WERI-Rb-1 (cell line): ENCODE measurements around the gene MAPK8IP1.
A peak's percentile ranks its signal among the peaks of the same experiment; 100 is the strongest.

Experiments used
- DNase-seq: peaks from one replicate; pipeline ENCODE4 v3.0.0-alpha.2; 2020
- H3K27ac ChIP-seq: fragments of 250-450 bp; sonication (Bioruptor Pico); 2 replicates; pipeline ENCODE4 v1.5.1; 2020; ENCODE audit warnings: mild to moderate bottlenecking, moderate library complexity
- H3K27me3 ChIP-seq: fragments of 250-450 bp; sonication (Bioruptor Pico); 2 replicates; pipeline ENCODE4 v1.5.1; 2021; ENCODE audit warnings: mild to moderate bottlenecking, low read depth, moderate library complexity; ENCODE audit not compliant: insufficient read depth, severe bottlenecking
- H3K36me3 ChIP-seq: fragments of 250-450 bp; sonication (Bioruptor Pico); 2 replicates; pipeline ENCODE4 v1.5.1; 2020; ENCODE audit warnings: mild to moderate bottlenecking, moderate library complexity
- H3K4me3 ChIP-seq: 2 replicates; pipeline ENCODE4 v1.5.1; 2011; ENCODE audit warnings: low read depth, mild to moderate bottlenecking, control low read depth, low read length
- H3K9me3 ChIP-seq: fragments of 250-450 bp; sonication (Bioruptor Pico); 2 replicates; pipeline ENCODE4 v1.5.1; 2021; ENCODE audit warnings: mild to moderate bottlenecking, moderate library complexity; ENCODE audit not compliant: severe bottlenecking
- CTCF ChIP-seq: IDR thresholded peaks from 2 replicates; pipeline ENCODE4 v1.5.1; 2011; ENCODE audit warnings: low read depth, mild to moderate bottlenecking, control low read depth, inconsistent platforms, low read length

Gene MAPK8IP1

GRCh38 chr11:45906965-45907611 is 21.6 kb downstream of the MAPK8IP1 start, which contains the start of gene FREY1:
FREY1 (minus strand) TSS chr11:45907271; CDS start chr11:45907245, 26 bp downstream.
- Histone ChIP-seq H3K4me3 (no peak within 1 kb of the TSS), H3K9me3 (no peaks in the 10 kb centered on the region), H3K27me3 (no peaks in the 10 kb centered on the region), H3K36me3 (peaks cover 56% of the 10 kb centered on the region), H3K27ac (peak within 1 kb of the TSS; percentile 42; the same call in 1 of the 2 replicates)
- DNase-seq = no peak
- no peak for TF ChIP-seq CTCF

GRCh38 chr11:45907911-45908370 is 22.5 kb downstream of the MAPK8IP1 start:
- TF ChIP-seq CTCF = no peak
- peaks cover 48% of the 10 kb centered on the region for H3K36me3 ChIP-seq
- no peaks in the 10 kb centered on the region for H3K27me3 ChIP-seq
- DNase-seq = no peak
- H3K9me3 ChIP-seq = no peaks in the 10 kb centered on the region
- peak overlapping the region; percentile 42; the same call in 1 of the 2 replicates for H3K27ac ChIP-seq
- no peak overlapping the region for H3K4me3 ChIP-seq

- no peaks in the 10 kb centered on the region for H3K27me3 ChIP-seq
Measured at GRCh38 chr11:45909594-45910475, 24.4 kb downstream of the MAPK8IP1 start.

GRCh38 chr11:45910623-45911022 is 25.2 kb downstream of the MAPK8IP1 start:
- Histone ChIP-seq H3K36me3 (peaks cover 36% of the 10 kb centered on the region), H3K27ac (no peak overlapping the region), H3K9me3 (no peaks in the 10 kb centered on the region), H3K27me3 (no peaks in the 10 kb centered on the region), H3K4me3 (no peak overlapping the region)
- DNase-seq = no peak
- no peak for TF ChIP-seq CTCF

More at GRCh38 chr11:45909594-45910475, 24.4 kb downstream of the MAPK8IP1 start:
- H3K36me3 ChIP-seq = peaks cover 38% of the 10 kb centered on the region
- no peak for DNase-seq
- no peaks in the 10 kb centered on the region for H3K9me3 ChIP-seq
- no peak for TF ChIP-seq CTCF
- no peak overlapping the region for H3K4me3 ChIP-seq
- H3K27ac ChIP-seq = no peak overlapping the region

- Histone ChIP-seq H3K27me3 (no peaks in the 10 kb centered on the region), H3K36me3 (peaks cover 29% of the 10 kb centered on the region), H3K27ac (no peak overlapping the region), H3K9me3 (no peaks in the 10 kb centered on the region), H3K4me3 (no peak overlapping the region)
- no peak for DNase-seq
- TF ChIP-seq CTCF = no peak
Measured at GRCh38 chr11:45913514-45913913, 28.1 kb downstream of the MAPK8IP1 start.
